HTERT RPE-1 (cell line): ENCODE measurements around the gene CCDC97.

ENCODE experiments used
- in situ Hi-C: fragments of 300-500 bp; cut with MboI; formaldehyde crosslinking; loops from 4 replicates; pipeline ENCODE4 v1.14.3; 2020; ENCODE audit warnings: low sequenced_read_pairs

CCDC97 gene

GRCh38 chr19:41318696-41319499 is 8.9 kb downstream of the CCDC97 start:
- in situ Hi-C loops, result no loop called here

- in situ Hi-C loops, result no loop called here
Measured at GRCh38 chr19:41319500-41320184, 9.7 kb downstream of the CCDC97 start.

GRCh38 chr19:41320185-41320518 is 10.2 kb downstream of the CCDC97 start:
- in situ Hi-C loops, result no loop called here

GRCh38 chr19:41320568-41320967 is 10.6 kb downstream of the CCDC97 start:
- in situ Hi-C loops, result no loop called here

GRCh38 chr19:41321204-41321599 is 11.2 kb downstream of the CCDC97 start:
- in situ Hi-C loops, result no loop called here

GRCh38 chr19:41321600-41322270 is 11.8 kb downstream of the CCDC97 start:
- in situ Hi-C loops, result no loop called here

GRCh38 chr19:41322451-41322850 is 12.5 kb downstream of the CCDC97 start:
- in situ Hi-C loops, result no loop called here

- in situ Hi-C loops, result no loop called here
Measured at GRCh38 chr19:41323023-41323422, 13.1 kb downstream of the CCDC97 start.

- in situ Hi-C loops, result no loop called here
Measured at GRCh38 chr19:41323430-41324125, 13.6 kb downstream of the CCDC97 start.

- in situ Hi-C loops, result no loop called here
Measured at GRCh38 chr19:41324231-41324702, 14.3 kb downstream of the CCDC97 start.

- in situ Hi-C loops, result no loop called here
Measured at GRCh38 chr19:41324921-41325639, 15.1 kb downstream of the CCDC97 start.

- in situ Hi-C loops, result no loop called here
Measured at GRCh38 chr19:41325640-41325946, 15.6 kb downstream of the CCDC97 start.

GRCh38 chr19:41325947-41326706 is 16.2 kb downstream of the CCDC97 start:
- in situ Hi-C loops, result no loop called here

GRCh38 chr19:41327076-41327575 is 17.2 kb downstream of the CCDC97 start:
- in situ Hi-C loops, result no loop called here

GRCh38 chr19:41327576-41328156 is 17.7 kb downstream of the CCDC97 start:
- in situ Hi-C loops, result no loop called here

- in situ Hi-C loops, result no loop called here
Measured at GRCh38 chr19:41328157-41328841, 18.3 kb downstream of the CCDC97 start.

GRCh38 chr19:41328842-41329225 is 18.9 kb downstream of the CCDC97 start:
- in situ Hi-C loops, result no loop called here

- in situ Hi-C loops, result no loop called here
Measured at GRCh38 chr19:41330481-41330880, 20.5 kb downstream of the CCDC97 start.
